ENCODE results near the gene NOC4L. TPM values are rescaled to one million over a fixed set of nuclear protein-coding genes. Genes with fewer than 3 reads are reported as not detected.

NOC4L gene
- total RNA-seq, 1 donor: 13.2 TPM

DNA sequence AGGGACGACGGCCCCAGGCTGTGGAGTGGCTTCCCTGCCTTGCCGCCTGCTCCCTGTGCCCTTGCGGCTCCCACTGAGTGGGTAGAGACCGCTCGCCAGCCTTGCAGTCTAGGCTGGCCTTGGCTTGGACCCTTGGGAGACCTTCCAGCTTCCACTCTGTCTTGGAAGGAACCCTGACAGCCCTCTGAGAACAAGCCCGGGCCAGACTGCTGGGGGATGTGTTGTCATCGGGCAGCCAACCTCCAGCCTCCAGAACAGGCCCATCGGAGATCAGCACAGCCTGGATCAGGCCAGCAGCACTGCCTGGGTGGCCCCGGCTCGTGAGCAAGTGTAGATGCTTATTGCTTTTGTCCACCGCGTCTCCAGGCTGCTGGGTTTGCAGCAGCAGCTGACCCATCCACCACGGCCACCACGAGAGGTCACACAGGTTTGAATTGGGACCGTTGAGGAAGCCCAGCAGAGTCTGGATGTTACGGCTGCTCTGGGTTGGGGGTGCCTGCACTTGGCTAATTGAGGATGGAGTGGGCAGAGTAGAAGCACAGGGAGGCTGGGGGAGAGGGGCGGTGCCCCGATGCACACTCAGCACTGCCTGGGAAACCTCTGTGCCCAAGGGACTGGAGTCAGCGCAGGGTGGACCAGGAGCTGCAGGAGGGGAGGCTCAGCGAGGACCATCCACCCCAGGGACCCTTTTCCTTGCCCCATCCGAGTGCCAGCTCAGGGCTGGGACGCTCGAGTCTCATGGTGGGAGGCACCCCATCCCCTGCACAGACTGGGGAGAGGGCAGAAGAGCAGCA lies 55.5 kb downstream of the NOC4L start:
- DNase-seq (ENCODE audit: low read depth): no peak
- H3K4me3 ChIP-seq (ENCODE audit: low read depth, low read length): no peak overlapping the region
- TF ChIP-seq, protein P1, sequence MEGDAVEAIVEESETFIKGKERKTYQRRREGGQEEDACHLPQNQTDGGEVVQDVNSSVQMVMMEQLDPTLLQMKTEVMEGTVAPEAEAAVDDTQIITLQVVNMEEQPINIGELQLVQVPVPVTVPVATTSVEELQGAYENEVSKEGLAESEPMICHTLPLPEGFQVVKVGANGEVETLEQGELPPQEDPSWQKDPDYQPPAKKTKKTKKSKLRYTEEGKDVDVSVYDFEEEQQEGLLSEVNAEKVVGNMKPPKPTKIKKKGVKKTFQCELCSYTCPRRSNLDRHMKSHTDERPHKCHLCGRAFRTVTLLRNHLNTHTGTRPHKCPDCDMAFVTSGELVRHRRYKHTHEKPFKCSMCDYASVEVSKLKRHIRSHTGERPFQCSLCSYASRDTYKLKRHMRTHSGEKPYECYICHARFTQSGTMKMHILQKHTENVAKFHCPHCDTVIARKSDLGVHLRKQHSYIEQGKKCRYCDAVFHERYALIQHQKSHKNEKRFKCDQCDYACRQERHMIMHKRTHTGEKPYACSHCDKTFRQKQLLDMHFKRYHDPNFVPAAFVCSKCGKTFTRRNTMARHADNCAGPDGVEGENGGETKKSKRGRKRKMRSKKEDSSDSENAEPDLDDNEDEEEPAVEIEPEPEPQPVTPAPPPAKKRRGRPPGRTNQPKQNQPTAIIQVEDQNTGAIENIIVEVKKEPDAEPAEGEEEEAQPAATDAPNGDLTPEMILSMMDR (IDR thresholded peaks at IDR 0.05; ENCODE audit: insufficient read depth, low read length): no peak

DNA sequence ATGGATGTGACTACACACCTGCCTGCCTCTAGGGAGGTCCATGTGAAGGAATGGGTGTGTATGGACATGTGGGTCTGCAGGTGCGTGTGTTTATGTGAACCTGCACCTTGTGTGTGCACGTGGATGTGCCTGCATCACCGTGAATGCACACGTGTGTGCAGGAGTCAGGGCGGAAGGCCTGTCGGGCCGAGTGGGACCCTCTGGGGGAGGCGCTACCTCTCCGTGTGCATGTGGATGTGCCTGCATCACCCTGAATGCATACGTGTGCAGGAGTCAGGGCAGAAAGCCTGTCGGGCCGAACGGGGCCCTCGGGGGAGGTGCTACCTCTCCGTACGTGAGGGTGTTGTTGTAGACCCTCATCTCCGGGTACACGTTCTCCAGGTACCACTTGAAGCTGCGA lies 56.5 kb downstream of the NOC4L start:
- H3K4me3 ChIP-seq (ENCODE audit: low read depth, low read length): no peak overlapping the region
- no peak for DNase-seq (ENCODE audit: low read depth)
- TF ChIP-seq, protein P1 (IDR thresholded peaks at IDR 0.05; ENCODE audit: insufficient read depth, low read length): no peak

DNA sequence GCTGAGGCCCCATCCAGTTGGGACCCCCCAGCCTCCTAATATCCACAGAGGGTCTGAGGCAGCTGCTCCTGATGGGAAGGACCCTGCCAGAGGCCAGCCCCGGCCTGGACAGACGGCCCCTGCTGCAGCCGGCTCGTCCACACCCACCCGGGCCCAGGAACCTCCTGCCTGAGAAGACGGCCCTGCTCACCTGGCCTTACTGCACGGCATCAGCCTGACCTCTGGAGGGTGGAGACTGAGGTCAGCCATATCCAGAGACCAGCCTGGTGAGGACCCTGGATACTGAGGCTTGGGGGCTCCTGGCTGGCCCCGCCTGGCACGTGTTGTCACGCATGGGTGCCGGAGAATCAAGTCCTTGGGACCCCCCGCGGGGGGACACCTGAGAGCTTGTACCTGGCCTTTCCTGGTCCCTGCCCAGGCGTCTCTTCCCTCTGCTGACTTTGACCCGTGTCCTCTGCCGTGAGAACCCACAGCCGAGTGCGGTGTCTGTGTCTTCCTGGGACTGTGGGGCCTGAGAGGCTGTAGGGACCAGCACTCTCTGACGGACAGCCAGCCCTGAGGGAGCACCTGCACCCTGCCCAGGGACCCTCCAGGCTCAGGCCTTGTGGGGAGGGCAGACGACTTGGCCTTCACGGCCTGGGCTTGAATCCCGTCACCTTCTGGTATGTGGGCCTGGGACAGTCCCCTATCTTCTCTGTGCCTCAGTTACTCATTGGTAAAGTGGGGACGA lies 57.3 kb downstream of the NOC4L start:
- TF ChIP-seq, protein P1 (IDR thresholded peaks at IDR 0.05; ENCODE audit: insufficient read depth, low read length): no peak
- no peak overlapping the region for H3K4me3 ChIP-seq (ENCODE audit: low read depth, low read length)
- DNase-seq (ENCODE audit: low read depth): no peak

Small RNAs within 50 kb of the gene (small RNA-seq; reads per million reads assigned to genes)
- gene AC138466.3: not detected

Other genes with a start within 250 kb of the NOC4L start
- 9.1 and 21.2 TPM in 2 replicates for gene ULK1, start 249.8 kb upstream of the NOC4L start, total RNA-seq (ENCODE audit: low replicate concordance)
- gene PUS1, start 215.2 kb upstream of the NOC4L start, total RNA-seq (ENCODE audit: low replicate concordance): 4.3 and 9.3 TPM in 2 replicates
- 11.4 and 14.7 TPM in 2 replicates for gene EP400, start 194.5 kb upstream of the NOC4L start, total RNA-seq (ENCODE audit: low replicate concordance)
- gene DDX51, start 138 bp upstream of the NOC4L start, total RNA-seq (ENCODE audit: low replicate concordance): 9.4 and 14.1 TPM in 2 replicates
- gene GALNT9, start 185.1 kb downstream of the NOC4L start, total RNA-seq (ENCODE audit: low replicate concordance): 0.49 TPM in 1 of 2 replicates, not detected in the other